Activated T-cell treated with anti-CD3 and anti-CD28 coated beads, Interleukin-2, amount 50 U/mL, for 4 hours (primary cell): ENCODE results near the gene ACP4. TPM values are rescaled to one million over a fixed set of nuclear protein-coding genes. Genes with fewer than 3 reads are reported as not detected.

Experiments used
- total RNA-seq, 3 donors: library from RNA; stranded (reverse); gene quantifications; one replicate each; pipeline ENCODE4 v1.2.1, GENCODE V29; 2021

The ACP4 gene
- total RNA-seq, 3 donors from 2014 or later: not detected

Other genes with a start within 250 kb of the ACP4 start
- not detected for gene LRRC4B, start 222.0 kb upstream of the ACP4 start, total RNA-seq
- gene SYT3, start 150.5 kb upstream of the ACP4 start, total RNA-seq: 1 to 10 TPM in 1 of 3 donors, under 1 TPM in 2; 0.35 to 1.2 (median 0.66) TPM
- gene C19orf81, start 141.0 kb upstream of the ACP4 start, total RNA-seq: under 1 TPM in 1 of 3 donors, not detected in 2; 0.95 TPM
- under 1 TPM in 1 of 3 donors, not detected in 2; 0.03 TPM for gene SHANK1, start 70.6 kb upstream of the ACP4 start, total RNA-seq
- gene CLEC11A, start 67.1 kb upstream of the ACP4 start, total RNA-seq: 1 to 10 TPM in 2 of 3 donors, under 1 TPM in 1; 0.52 to 1.4 (median 1.4) TPM
- gene GPR32, start 20.0 kb upstream of the ACP4 start, total RNA-seq: not detected
- gene KLK1, start 33.4 kb downstream of the ACP4 start, total RNA-seq: 1 to 10 TPM in 1 of 3 donors, under 1 TPM in 2; 0.58 to 1.1 (median 0.71) TPM
- not detected for gene KLK15, start 43.2 kb downstream of the ACP4 start, total RNA-seq
- gene KLK3, start 64.5 kb downstream of the ACP4 start, total RNA-seq: not detected
- gene KLK2, start 83.0 kb downstream of the ACP4 start, total RNA-seq: not detected
- not detected for gene KLK4, start 121.0 kb downstream of the ACP4 start, total RNA-seq
- not detected for gene KLK5, start 162.6 kb downstream of the ACP4 start, total RNA-seq
- not detected for gene KLK6, start 179.2 kb downstream of the ACP4 start, total RNA-seq
- not detected for gene KLK7, start 193.5 kb downstream of the ACP4 start, total RNA-seq
- gene KLK8, start 211.2 kb downstream of the ACP4 start, total RNA-seq: not detected
- gene KLK10, start 229.3 kb downstream of the ACP4 start, total RNA-seq: not detected
- gene KLK11, start 236.2 kb downstream of the ACP4 start, total RNA-seq: under 1 TPM in 1 of 3 donors, not detected in 2; 0.24 TPM
- not detected for gene KLK12, start 244.6 kb downstream of the ACP4 start, total RNA-seq